D341Med (cell line): ENCODE measurements around the gene ADAM12.

Source experiments
- DNase-seq: peaks from one replicate; pipeline ENCODE4 v3.0.0; 2012; ENCODE audit warnings: low spot score

ADAM12 gene

DNA sequence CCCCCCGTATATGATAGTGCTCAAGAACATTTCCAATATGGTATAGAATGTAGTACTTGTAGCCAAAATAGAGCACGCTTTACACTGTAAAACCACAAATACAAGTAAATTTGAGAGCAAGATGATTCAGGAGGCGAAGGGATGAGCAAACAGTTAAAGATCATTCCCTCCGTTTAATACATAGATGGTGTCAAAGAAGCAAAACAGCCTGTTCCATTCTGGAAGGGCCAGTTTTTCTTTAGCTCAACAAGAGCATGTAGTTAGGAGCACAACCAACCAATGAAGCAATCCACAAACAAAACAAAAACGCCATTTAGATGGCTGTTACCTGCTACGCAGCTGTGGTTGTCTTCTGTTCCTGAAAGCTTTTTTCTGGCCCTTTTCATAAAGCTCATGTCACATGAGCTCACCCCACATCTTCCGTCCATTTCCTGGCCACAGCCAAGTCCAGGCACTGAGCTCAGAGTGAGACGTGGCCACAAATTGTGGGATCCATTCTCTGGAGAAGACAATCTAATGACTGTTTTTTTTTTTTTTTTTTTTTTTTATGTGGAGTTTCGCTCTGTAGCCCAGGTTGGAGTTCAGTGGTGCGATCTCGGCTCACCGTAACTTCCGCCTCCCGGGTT lies 306.3 kb downstream of the ADAM12 start:
- no peak for DNase-seq

DNA sequence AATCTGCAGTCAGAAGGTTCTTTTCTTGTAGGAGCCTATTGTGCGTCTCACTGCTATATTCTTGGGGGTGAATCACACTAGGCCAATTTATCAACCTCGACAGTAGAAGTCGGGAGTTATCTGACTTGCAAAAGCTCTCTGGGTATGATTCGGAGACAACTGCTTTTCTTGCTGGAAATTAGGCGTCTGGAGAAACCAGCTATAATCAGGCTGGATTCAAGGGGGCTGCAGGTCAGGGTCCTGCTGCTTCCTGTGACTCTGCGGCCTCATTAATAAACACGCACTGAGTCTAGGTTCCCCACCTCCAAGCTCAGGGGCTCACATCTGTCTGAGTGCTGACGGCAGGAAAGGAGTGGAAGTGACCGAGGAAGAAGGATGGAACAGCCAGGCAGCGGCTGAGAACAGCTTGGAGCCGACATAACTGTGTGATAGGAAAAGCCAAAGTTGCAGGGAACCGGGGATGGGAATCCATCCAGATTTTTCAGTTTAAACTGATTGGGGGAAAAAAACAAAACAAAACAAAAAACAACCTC lies 307.3 kb downstream of the ADAM12 start:
- no peak for DNase-seq

DNA sequence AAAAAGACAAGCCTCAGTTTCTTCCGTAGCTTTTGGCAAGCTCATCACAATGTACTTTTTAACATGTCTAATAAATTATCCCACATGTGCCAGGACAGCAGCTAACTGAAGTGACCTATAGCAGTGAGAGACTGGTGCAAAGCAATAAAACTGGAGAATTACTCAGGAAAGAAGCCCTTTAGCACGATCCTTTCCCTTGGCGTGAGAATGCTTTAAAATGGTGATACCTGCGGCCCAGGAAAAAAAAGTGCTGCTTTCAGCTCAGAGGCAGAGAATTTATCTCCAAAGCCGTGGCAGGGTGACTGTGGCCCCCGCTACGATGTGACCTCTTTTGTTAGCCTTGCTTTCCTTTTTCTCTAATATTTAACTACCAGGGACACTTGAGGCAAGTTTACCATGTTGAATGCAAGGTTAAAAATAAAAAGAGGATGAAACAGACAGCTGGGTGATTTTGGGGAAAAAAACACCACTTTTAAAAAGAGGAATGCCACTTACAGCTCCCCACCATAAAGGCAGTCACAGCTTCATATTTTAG lies 307.9 kb downstream of the ADAM12 start:
- DNase-seq, result no peak

DNA sequence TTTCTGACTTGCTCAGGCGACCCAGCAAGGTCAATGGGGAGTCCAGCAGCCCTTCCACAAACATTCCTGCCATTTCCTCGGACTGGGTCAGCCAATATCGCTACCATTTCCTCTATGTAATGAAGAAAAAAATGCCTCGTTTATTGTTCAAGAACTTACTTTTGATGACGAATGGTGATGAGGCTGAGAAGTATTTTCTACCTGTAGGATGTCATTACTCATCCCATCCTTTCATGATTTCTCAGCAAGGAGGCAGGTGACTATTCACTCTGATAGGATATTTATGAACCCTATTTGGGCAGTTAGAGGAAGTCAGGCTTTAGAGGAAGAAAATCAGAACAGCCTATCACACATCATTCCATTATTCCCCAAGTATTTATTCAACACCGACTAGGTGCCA lies 313.3 kb downstream of the ADAM12 start:
- DNase-seq, result no peak

DNA sequence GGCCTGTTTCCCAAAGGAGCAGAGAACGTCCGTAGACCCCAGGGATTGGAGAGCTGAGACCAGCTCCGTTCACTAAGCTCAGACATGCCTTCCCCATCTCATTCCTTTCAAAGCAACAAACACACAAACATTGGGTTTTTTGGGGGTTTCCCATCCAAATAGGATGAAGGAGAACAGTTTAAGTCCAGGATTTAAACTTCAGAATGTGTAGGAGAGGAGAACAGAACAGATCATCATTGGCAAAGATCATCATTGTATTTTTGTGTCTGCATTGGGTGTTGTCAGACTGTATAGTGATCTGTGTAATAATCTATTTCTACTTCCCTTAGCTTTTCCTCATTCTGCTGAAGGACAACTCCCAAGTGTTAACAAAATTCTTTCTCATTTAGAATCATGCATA lies 314.0 kb downstream of the ADAM12 start:
- no peak for DNase-seq

DNA sequence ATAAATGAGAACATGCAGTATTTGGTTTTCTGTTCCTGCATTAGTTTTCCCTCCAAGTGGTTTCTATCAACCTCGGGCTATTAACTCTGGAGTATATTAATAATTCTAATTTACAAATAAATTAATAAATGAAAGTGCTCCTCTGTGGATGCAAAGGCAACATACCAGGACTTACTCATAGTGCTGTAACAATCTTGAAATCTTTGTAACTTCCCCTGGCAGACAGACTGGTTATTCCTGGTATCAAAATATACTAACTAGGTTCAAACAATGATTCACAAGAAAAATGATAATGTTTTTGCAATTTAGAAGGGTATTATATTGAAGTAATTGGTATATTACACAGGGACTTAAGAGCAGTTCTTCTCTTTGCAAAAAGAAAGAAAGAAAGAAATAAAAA lies 314.7 kb downstream of the ADAM12 start:
- no peak for DNase-seq

DNA sequence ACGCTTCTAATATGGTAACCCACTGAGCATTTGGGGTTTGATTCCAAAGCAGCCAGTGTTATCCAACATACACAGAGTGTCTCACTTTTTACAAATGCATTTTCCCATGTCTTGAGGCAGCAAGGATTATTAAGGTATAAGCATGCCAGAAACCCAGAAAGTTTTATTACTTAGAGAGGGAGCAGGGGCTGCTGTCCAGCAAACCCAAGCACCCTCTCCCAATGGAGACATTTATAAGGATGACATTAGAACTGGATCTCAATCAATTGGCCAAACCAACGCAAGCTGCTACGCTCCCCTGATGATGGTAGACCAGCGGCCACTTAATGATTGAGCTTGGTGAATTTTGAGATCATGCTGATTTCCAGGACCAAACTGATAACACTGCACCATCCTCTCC lies 315.7 kb downstream of the ADAM12 start:
- DNase-seq, result no peak

DNA sequence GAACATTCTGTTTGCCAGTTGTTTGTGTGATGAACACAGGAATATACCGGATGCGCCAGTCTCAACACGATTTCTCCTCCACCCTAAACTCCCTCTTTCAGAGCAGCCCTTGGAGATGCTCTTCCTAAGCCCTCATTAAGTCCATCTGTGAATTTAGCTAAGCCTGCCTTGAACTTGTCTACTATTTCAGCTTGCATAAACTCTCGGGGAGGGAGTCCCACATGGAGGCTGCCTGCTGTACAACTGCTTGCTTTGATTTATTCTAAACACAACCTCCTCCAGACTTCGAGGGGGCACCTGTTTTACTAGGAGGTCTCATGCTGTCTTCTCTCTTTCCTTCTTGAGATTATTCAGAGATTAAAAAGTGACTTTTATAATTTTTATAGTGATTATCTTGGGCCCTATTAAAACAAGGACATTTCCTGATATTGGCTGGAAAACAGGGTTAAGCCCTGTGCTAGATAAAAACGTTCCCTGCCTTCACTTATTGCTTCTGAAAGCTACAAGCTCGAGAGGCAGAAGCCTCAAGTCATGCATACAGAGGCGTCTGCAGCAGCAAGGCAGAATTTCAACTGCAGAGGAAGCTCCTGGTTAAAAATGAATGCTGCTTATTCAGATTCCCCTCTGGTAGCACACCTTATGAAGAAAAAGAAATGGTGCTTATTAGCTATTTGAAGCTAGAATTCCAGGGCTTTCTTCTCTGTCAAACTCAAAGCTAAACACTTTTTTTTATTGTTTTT lies 317.6 kb downstream of the ADAM12 start:
- DNase-seq, result no peak

DNA sequence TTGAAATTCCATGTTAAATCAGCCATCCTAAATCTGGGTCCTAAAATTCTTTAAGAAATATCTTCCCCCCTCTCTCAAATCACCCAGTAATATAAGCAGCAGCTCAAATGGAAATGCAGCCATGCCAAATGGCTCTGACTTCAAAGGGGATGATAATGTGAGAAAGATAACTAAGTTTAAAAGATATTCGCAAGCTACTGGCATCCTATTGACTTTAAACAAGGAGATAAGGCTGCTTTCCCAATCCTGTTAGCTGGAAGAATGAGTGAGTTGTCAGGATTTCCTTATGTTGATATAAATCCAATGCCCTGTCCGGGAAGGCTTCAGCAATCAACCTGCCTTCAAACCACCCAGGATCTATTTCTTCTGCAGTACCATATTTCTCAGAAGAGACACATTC lies 320.0 kb downstream of the ADAM12 start:
- DNase-seq, result no peak

DNA sequence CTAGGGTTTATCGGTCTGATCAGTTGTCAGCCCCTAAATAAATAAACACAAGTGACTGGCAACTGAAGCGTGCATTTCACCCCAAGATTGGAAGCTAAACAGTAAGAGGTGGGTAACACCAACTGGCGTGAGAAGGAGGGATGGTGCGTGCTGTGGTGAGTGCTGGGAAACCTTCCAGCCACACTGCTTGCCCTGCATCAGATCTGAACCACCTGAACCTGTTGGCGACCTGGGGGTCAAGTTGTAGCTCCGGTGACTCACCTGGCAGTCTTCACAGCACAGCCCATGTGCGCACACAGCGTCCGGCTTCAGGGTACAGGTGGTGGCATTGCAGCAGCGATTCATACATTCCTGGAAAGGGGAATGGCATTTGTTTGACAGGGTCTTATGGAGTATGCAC lies 321.8 kb downstream of the ADAM12 start:
- no peak for DNase-seq

DNA sequence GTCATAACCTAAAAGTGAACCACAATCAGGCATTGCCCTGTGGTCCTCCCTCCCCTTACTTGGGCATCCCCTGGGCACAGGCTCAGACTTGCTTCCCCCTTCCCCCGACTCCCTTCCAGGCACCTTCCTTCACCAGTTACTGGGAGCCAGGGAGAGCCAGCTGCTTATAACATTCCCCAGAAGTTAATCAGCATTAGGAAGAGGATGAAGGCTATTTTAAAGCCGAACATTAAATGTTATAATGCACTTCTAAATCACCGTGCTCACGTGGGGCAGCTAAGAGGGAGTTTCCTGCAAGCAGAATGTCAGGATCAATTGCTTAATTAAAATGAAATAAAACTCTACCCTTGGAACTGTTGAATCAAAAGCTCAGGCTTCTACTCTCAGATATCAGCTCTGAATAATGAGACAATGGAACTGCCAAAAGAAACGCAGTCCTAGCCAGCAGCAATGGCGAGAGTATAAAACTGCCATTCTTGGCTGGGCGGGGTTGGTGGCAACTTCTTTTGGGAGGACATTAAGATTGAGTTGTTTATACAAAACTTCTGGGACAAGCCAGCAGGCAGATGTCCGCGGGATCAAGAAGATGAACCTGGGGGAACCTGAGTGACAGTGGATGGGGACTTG lies 322.4 kb downstream of the ADAM12 start:
- DNase-seq, result no peak

DNA sequence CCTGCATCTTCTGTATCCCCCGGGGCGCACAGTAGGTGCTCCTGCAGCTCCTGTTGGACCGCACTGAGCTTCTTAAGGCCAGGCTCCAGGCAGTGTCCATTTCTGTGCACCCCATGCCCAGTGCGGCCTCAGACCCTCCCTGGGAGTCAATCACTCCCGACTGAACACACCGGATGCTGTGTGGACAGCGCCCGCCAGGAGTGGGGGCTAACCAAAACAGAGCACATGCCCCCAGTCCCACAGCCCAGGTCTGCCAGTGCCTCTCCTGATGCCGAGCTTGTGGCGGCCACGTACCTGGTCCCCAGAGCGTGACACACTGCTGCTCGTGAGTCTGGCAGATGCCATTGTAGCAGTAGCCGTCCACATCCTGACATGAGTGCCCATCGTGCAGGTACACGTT lies 323.8 kb downstream of the ADAM12 start:
- DNase-seq, result no peak

DNA sequence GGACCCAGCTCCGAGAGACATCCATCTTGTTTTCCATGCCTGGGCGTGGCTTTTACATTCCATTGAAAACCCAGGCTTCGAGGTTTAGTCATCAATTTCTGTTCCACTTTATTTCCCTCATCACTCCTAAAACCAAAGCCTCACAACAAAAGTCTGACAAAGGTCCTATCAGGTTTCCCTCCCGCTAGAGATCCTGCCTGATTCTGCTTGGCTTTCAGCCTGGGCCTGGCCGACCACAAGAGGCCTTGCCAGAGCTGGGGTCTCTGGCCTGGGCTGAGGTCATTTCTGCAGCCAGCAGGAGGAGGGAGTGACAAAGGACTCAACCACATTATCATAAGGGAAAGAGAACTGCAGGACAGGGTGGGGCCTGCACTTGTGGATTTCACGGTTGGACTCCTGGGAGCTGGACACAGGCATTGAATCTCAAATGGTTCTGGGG lies 324.9 kb downstream of the ADAM12 start:
- DNase-seq, result no peak

DNA sequence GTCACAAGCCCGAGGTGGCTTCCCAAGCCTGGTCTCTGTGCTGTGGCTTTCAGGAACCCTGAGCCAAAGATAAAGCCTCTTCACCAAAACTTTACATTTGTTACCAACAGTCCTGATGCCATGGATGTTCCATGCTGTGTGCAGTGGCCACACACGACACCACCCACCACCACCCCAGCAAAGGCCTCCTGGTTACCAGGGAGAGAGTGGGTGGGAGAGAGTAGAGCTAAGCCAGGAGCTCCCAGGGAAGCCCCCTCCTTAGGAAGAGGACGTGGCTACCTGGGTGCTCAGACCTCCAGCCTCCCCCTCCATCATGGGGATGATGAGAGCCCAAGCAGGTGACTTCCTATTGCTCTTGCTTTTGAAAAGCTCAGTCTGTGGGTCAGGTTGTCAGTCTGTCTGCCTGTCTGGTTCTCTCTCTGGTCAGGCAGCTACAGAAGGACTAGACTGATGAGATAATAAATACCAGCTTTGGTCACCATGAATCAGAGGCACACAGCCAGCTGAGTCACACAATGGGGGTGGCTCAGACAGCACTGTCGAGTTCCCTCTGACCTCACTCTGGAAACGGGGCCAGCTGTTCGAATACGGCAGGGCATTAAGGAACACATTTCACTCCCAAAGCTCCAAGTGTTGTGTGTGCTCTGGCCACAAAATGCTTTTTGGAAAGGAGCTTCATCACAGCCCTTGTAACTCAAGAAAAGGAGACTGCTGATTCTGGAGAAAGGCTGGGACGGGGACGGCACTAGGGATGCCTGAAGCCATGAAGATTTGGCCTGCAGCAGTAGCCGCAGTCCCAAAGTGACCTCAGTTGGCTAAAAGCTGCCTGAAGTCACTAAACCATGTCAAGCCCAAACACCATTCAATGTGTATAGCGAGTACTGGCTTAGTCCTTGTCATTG lies 325.9 kb downstream of the ADAM12 start:
- DNase-seq, result no peak

DNA sequence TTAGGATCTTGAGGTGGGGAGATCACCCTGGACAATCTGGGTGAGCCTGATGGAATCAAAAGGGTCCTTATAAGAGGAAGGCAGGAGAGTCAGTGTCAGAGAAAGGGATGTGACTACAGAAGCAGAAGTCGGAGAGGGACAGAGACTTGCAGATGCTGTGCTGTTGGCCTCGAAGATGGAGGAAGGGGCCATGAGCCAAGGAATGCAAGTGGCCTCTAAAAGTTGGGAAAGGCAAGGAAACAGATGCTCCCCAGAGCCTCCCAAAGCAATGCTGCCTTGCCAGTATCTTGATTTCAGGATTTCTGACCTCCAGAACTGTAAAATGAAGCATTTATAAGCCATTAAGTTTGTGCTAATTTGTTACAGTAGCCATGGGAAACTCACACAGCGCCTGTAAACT lies 326.8 kb downstream of the ADAM12 start:
- no peak for DNase-seq

DNA sequence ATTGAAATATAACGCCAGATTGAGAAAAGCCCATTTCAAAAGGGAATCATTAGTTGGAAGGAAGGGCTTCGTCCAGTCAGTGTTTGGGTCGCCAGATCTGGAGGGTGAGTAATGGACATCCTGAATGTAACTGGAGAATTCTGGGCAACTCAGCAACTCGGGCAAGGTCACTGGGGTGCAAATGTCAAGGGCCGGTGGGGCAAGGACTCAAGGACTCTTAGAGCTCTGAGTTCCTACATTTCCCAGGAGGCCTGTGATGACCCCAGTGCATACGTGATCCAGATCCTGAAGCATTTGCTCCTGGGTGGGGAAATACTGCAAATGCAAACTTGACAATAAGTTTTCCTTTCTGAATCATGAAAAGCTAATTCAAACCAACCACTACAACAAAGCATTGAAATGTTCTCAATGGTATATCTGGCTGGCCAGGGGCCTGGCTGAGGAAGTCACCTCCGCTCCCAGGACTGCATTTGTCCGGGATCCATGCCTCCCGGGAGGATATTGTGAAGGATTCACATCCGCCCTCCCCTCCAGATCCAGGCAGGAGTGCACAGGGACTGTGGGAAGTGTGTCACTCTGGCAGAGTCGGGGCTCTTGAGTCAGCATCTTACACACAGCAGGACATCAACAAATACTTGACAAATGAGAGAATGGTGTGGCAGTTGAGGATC lies 327.9 kb downstream of the ADAM12 start:
- no peak for DNase-seq

DNA sequence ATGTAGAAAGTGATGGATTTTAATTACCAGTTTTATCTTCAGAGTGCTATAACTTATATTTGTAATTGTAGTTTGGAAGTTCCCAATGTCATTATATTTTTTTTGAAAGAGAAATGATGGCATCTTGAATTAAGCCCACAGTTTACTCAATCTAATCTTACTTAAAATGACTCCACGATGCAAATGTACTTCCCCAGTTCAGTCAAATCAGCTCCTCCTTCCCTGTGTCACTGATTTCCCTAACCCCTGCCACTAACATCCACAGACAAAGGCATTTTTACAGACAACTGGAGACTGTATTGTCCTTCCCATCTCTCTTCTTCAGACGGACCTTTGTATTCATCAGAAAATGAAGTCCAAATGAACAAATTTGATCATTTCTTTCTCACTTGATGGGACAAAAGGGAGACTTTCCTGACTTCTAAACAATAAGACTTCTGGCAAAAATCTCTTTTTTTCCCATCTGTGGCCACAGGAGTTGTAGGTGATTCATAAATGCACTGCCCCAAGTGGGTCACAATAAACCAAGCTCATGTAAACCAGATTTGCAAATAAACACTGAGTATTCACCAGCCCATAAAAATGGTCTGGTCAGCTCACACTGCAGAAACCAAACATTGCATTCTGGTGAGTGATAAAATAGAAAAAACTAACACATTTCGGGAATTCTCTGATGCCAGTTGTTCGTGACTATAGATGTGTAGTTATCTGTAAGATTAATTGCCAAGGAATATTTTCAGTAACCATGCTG lies 329.0 kb downstream of the ADAM12 start:
- DNase-seq, result no peak

DNA sequence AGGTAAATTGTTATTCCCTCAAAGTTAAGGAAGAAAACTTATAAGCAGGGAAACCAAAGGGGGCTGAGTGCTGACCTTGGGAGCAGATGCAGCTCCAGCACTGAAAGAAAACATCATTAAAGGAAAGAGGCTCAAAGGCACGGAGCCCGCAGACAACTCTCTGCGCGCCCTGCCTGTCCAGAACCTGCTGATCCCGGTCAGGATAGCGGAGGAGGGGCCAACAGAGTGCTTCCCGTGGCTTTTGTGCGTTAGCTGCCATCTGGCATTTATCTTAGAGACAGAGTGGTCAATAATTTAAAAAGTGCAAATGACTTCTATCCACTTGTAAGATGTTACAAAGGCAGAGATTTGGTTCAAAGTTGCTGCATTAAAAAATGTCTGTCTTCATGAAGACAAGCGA lies 329.8 kb downstream of the ADAM12 start:
- DNase-seq, result no peak

DNA sequence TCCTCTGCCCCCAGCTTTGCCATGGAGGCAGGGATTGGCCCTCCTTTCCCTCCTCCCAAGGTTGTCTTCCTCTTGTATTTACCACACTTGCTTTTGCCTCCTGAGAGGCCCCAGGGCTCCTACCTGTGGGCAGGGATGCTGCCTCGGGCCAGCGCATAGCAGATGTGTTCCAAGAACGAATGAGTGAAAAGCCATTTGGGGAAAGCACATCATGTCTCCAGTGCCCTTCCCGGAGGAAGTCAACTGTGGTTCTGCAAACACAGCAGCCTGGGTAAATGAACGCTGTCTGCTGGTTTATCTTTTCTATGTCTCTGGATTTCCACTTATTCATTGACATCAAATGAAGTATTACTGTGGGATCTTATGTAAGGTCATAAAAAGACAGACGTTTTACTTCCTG lies 330.2 kb downstream of the ADAM12 start:
- no peak for DNase-seq

DNA sequence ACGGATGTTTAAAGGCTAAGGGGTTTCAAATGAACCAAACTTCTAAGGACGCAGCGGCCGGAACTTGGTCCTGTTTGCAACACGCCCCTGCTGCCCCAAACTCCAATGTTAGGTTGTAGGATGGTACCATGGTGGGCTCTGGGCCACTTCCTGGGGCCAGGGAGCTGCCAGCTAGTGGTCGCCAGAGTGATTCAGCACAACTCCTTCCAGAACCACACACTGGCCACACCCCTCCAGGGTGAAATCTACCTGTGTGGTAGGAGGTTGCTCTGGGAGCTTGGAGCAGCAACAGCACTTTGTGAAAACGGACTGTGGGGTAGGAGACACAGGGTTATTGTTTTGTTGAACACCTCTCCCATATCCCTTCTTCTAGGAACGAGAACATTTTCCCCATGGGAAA lies 330.8 kb downstream of the ADAM12 start:
- no peak for DNase-seq

DNA sequence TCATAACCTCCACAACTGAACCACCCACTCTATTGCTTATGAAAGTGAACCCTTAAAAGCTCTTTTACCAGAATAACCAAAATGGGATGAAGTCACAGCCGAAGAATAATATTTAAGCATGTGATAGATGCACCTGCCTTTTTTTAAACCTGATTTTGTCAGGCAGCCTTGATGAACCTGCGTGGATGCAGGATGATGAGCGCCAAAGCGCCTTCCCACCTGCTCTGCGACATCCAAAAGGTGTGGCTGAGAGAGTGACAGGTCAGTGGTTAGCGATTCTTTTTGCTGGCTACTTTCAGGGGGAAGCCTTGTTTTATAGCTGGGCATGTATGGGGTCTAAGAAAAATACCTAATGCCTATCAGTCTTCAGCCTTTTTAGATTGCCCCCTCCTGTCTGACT lies 334.1 kb downstream of the ADAM12 start:
- DNase-seq, result no peak
